ENCODE measurements around the gene RASGRP3.

- no peak for TF ChIP-seq ZNF133 (CRISPR knock-in tag; IDR thresholded peaks at IDR 0.05)
- TF ChIP-seq ZNF274 (IDR thresholded peaks at IDR 0.05; ENCODE audit: borderline replicate concordance, low read depth, low read length) = no peak
- no peak for TF ChIP-seq CTCF (IDR thresholded peaks at IDR 0.05 in 2 of 3, conservative IDR thresholded peaks at IDR 0.05 in 1 of 3; ENCODE audit: insufficient read depth in 2 of 3, low read depth in 1 of 3, low read length in 3 of 3)
- TF ChIP-seq ZC3H11A (IDR thresholded peaks at IDR 0.05; ENCODE audit: low read depth, low read length) = no peak
- no peak for TF ChIP-seq ATF3 (IDR thresholded peaks at IDR 0.05)
- no peak for TF ChIP-seq ATF3 (CRISPR knock-in tag; conservative IDR thresholded peaks at IDR 0.05)
- no peak for TF ChIP-seq YBX1 (IDR thresholded peaks at IDR 0.05)
- no peak for TF ChIP-seq ZBTB7A (IDR thresholded peaks at IDR 0.05; ENCODE audit: borderline replicate concordance, control insufficient read depth, low read depth, low read length)
- TF ChIP-seq ZZZ3 (IDR thresholded peaks at IDR 0.05) = no peak
- TF ChIP-seq ELF4 (CRISPR knock-in tag; IDR thresholded peaks at IDR 0.05) = no peak
- no peak for TF ChIP-seq RB1 (IDR thresholded peaks at IDR 0.05; ENCODE audit: low read depth)
- no peak for TF ChIP-seq TEAD4 (IDR thresholded peaks at IDR 0.05; ENCODE audit: low read length)
- TF ChIP-seq TEAD4 (CRISPR knock-in tag; IDR thresholded peaks at IDR 0.05; ENCODE audit: borderline replicate concordance) = no peak
These were observed 18.1 kb upstream of the RASGRP3 start for GRCh38 chr2:33458248-33458819.

All from K562 (cell line).